ENCODE data around the gene MNAT1.
"Not testable (repeated sequence)": the region's sequence is repeated elsewhere in the genome, so short reads cannot be mapped to it uniquely, and the experiment has no call there.

MNAT1 gene

DNA sequence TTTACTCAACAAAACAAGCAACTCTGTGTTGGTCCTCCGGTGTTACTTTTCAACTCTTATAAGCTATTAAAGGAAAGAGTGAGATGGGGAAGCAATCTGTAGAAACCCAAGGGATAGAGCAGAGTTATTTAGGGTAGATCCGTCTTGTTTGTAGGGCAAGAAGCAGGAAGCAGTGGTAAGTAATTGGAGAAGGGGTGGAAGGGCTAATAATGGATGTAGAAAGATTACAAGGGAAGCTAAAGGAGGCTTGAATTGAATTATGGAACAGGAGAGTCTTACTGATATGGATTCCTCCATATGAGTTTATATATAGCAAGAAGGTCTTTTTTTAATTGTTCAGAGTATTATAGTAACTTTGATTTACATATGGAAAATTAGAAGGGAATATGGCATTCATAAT, 72.7 kb downstream of the MNAT1 start:
- H3K9me3 Mint-ChIP-seq (ENCODE audit: low read depth), result no peaks in the 10 kb centered on the region
- no peak overlapping the region for H3K4me3 Mint-ChIP-seq
- no peaks in the 10 kb centered on the region for H3K27me3 Mint-ChIP-seq
- no peak overlapping the region for H3K27ac Mint-ChIP-seq
- peaks cover 2% of the 10 kb centered on the region for H3K4me1 Mint-ChIP-seq (ENCODE audit: low read depth)
- peaks cover 14% of the 10 kb centered on the region for H3K36me3 Mint-ChIP-seq

DNA sequence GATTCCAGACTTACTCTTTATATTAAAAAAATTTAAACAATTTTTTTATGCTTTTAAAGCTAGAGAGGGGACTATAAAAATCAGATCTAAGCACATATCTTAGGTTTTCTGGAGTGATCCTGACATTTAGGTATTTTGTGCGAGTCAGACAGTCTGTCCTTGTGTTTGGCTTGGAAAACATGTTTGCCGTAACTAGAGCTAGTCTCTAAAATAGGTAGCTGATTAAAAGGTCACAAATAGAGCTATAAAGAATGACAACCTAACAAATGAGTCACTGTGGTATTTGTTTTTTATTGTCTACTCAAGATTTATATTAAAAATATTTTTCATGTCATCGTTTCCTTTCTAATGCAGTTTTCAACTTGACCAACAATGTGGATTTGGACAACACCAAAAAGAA, 73.4 kb downstream of the MNAT1 start:
- Mint-ChIP-seq H3K36me3 (peaks cover 15% of the 10 kb centered on the region), H3K27me3 (no peaks in the 10 kb centered on the region), H3K9me3 (ENCODE audit: low read depth) (no peaks in the 10 kb centered on the region), H3K27ac (no peak overlapping the region), H3K4me3 (no peak overlapping the region), H3K4me1 (ENCODE audit: low read depth) (peaks cover 2% of the 10 kb centered on the region)

DNA sequence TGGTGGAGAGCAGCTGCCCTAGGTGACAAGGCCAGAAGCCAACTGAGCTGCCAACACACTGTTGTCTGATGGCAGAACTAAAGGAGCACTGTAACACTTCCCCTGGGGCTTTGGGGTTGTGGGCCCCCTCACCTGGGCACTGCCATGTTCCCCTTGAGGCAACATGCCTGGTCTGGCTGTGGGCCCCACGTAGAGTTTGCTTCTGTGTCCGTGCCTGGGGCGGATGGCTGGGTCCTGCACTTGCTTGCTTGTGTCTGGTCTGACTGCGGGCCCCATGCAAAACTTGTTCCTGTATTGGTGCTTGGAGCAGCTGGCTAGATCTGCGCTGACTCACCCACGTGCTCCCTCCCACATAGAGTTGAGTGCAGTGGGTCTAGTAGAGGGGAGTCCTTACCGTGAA, 78.4 kb downstream of the MNAT1 start:
- no peaks in the 10 kb centered on the region for H3K4me1 Mint-ChIP-seq (ENCODE audit: low read depth)
- no peaks in the 10 kb centered on the region for H3K9me3 Mint-ChIP-seq (ENCODE audit: low read depth)
- H3K27me3 Mint-ChIP-seq, result no peaks in the 10 kb centered on the region
- H3K36me3 Mint-ChIP-seq, result peaks cover 15% of the 10 kb centered on the region
- H3K4me3 Mint-ChIP-seq, result no peak overlapping the region
- H3K27ac Mint-ChIP-seq, result no peak overlapping the region

- Mint-ChIP-seq H3K27me3 (no peaks in the 10 kb centered on the region), H3K9me3 (ENCODE audit: low read depth) (no peaks in the 10 kb centered on the region), H3K4me1 (ENCODE audit: low read depth) (no peaks in the 10 kb centered on the region), H3K36me3 (peaks cover 17% of the 10 kb centered on the region), H3K27ac (no peak overlapping the region), H3K4me3 (no peak overlapping the region)
Measured at GRCh38 chr14:60815371-60815770, 80.8 kb downstream of the MNAT1 start.

DNA sequence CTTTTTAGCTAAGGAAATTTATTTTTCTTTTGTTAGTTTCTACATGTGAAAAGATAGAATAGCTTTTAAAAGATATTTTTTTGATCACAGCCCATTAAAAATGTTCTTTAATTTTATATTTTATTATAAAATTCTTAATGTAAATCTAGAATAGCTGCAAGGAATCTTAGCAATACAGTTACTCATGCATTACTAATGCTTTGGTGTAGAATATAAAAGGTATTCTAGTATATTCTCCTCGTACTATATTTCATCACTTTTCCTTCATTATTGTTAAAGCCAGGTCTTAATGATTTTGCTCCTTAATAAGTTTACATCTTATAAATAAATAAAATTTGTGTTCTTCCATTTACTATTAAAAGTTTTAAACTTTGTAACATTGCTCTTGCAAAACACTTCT, 82.6 kb downstream of the MNAT1 start:
- H3K36me3 Mint-ChIP-seq, result peaks cover 19% of the 10 kb centered on the region
- no peak overlapping the region for H3K27ac Mint-ChIP-seq
- no peaks in the 10 kb centered on the region for H3K27me3 Mint-ChIP-seq
- no peak overlapping the region for H3K4me3 Mint-ChIP-seq
- no peaks in the 10 kb centered on the region for H3K4me1 Mint-ChIP-seq (ENCODE audit: low read depth)
- H3K9me3 Mint-ChIP-seq (ENCODE audit: low read depth), result no peaks in the 10 kb centered on the region

DNA sequence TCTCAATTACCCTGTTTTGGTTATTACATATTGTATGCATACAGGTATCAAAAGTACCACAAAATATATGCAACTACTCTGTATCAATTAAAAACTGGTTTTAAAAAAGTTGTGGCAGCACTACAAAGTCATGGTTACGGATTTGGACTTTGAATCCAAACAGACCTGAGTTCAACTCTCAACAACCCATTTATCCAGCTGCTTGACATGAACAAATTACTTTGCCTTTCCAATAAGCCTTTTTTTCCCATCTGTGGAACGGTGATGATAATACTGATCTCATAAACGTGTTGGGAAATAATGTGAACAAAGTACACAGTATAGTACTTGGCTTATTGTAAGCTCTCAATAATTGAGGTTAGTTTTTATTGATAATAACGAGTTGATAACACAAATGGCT, 85.0 kb downstream of the MNAT1 start:
- Mint-ChIP-seq H3K36me3 (peaks cover 12% of the 10 kb centered on the region), H3K27me3 (no peaks in the 10 kb centered on the region)

GRCh38 chr14:60838601-60839000, 104.0 kb downstream of the MNAT1 start:
- Mint-ChIP-seq H3K27me3 (no peaks in the 10 kb centered on the region), H3K4me1 (ENCODE audit: low read depth) (no peaks in the 10 kb centered on the region), H3K36me3 (peaks cover 36% of the 10 kb centered on the region), H3K4me3 (no peak overlapping the region), H3K9me3 (ENCODE audit: low read depth) (peaks cover 6% of the 10 kb centered on the region), H3K27ac (no peak overlapping the region)

More for the DNA sequence above, 85.0 kb downstream of the MNAT1 start:
- Mint-ChIP-seq H3K9me3 (ENCODE audit: low read depth) (no peaks in the 10 kb centered on the region), H3K27ac (no peak overlapping the region), H3K4me3 (no peak overlapping the region), H3K4me1 (ENCODE audit: low read depth) (no peaks in the 10 kb centered on the region)

- H3K27ac Mint-ChIP-seq, result no peak overlapping the region
Measured at GRCh38 chr14:60839057-60839456, 104.5 kb downstream of the MNAT1 start.

DNA sequence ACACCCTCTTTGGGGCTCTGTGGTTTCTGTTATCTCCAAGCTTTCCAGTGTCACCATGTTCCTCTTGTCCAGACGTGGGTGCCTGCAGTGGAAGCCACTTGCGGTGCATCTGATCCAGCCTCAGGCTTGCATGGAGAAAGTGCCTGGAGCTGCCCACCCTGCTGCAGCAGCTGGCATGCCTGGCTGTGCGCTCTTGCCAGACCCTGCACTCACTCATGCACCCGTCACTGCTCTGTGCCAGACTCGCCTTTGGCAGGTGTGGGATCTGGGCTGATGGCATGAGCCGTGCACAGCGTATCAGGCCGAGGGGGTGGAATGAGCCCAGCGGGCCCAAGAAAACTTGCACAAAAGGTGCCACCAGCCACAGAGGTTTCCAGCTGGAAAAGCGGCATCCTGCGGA, 105.1 kb downstream of the MNAT1 start:
- no peaks in the 10 kb centered on the region for H3K9me3 Mint-ChIP-seq (ENCODE audit: low read depth)
- no peak overlapping the region for H3K4me3 Mint-ChIP-seq
- peaks cover 31% of the 10 kb centered on the region for H3K36me3 Mint-ChIP-seq
- no peak overlapping the region for H3K27ac Mint-ChIP-seq
- no peaks in the 10 kb centered on the region for H3K27me3 Mint-ChIP-seq
- H3K4me1 Mint-ChIP-seq (ENCODE audit: low read depth), result no peaks in the 10 kb centered on the region

More at GRCh38 chr14:60839057-60839456, 104.5 kb downstream of the MNAT1 start:
- Mint-ChIP-seq H3K36me3 (peaks cover 37% of the 10 kb centered on the region), H3K4me3 (no peak overlapping the region), H3K9me3 (ENCODE audit: low read depth) (peaks cover 5% of the 10 kb centered on the region), H3K27me3 (no peaks in the 10 kb centered on the region), H3K4me1 (ENCODE audit: low read depth) (no peaks in the 10 kb centered on the region)

GRCh38 chr14:60840313-60840712, 105.8 kb downstream of the MNAT1 start:
- H3K36me3 Mint-ChIP-seq, result peaks cover 27% of the 10 kb centered on the region
- no peaks in the 10 kb centered on the region for H3K9me3 Mint-ChIP-seq (ENCODE audit: low read depth)
- no peak overlapping the region for H3K27ac Mint-ChIP-seq
- no peaks in the 10 kb centered on the region for H3K27me3 Mint-ChIP-seq
- no peaks in the 10 kb centered on the region for H3K4me1 Mint-ChIP-seq (ENCODE audit: low read depth)
- H3K4me3 Mint-ChIP-seq, result no peak overlapping the region

- Mint-ChIP-seq H3K4me1 (ENCODE audit: low read depth) (no peaks in the 10 kb centered on the region), H3K4me3 (no peak overlapping the region), H3K27ac (no peak overlapping the region), H3K9me3 (ENCODE audit: low read depth) (peaks cover 12% of the 10 kb centered on the region), H3K27me3 (no peaks in the 10 kb centered on the region), H3K36me3 (peaks cover 33% of the 10 kb centered on the region)
Measured at GRCh38 chr14:60845523-60845922, 111.0 kb downstream of the MNAT1 start.

- Mint-ChIP-seq H3K27ac (no peak overlapping the region), H3K4me3 (no peak overlapping the region), H3K9me3 (ENCODE audit: low read depth) (peaks cover 16% of the 10 kb centered on the region), H3K36me3 (peaks cover 47% of the 10 kb centered on the region), H3K4me1 (ENCODE audit: low read depth) (no peaks in the 10 kb centered on the region), H3K27me3 (no peaks in the 10 kb centered on the region)
Measured at GRCh38 chr14:60848066-60848465, 113.5 kb downstream of the MNAT1 start.

GRCh38 chr14:60851692-60852091, 117.1 kb downstream of the MNAT1 start:
- H3K27me3 Mint-ChIP-seq; H3K9me3 Mint-ChIP-seq (ENCODE audit: low read depth); H3K4me1 Mint-ChIP-seq (ENCODE audit: low read depth); H3K4me3 Mint-ChIP-seq; H3K27ac Mint-ChIP-seq: not testable (repeated sequence)
- peaks cover 54% of the 10 kb centered on the region for H3K36me3 Mint-ChIP-seq

GRCh38 chr14:60856111-60856510, 121.5 kb downstream of the MNAT1 start:
- Mint-ChIP-seq H3K4me1 (ENCODE audit: low read depth) (no peaks in the 10 kb centered on the region), H3K4me3 (no peak overlapping the region), H3K9me3 (ENCODE audit: low read depth) (peaks cover 6% of the 10 kb centered on the region), H3K27ac (no peak overlapping the region), H3K36me3 (peaks cover 42% of the 10 kb centered on the region), H3K27me3 (no peaks in the 10 kb centered on the region)

DNA sequence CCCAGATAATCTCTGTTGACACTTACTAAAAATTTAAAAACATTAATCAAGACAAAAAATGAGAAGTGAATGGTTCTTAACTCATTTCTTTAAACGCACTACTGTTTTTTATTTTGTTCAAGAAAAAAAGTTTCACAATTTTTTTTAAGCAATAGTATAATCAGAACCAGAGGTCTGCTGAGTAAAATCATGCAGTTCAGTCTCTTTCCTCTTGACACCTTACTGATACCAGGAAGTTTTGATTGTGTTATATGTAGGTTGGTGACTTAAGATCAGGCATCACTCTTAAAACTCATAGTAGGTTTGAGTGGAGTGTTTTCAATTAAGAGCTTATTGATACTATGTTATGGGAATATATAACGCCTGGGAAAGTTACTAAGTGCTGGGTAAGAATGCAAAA, 125.0 kb downstream of the MNAT1 start:
- no peak overlapping the region for H3K4me3 Mint-ChIP-seq
- H3K27ac Mint-ChIP-seq, result no peak overlapping the region
- peaks cover 5% of the 10 kb centered on the region for H3K9me3 Mint-ChIP-seq (ENCODE audit: low read depth)
- H3K27me3 Mint-ChIP-seq, result no peaks in the 10 kb centered on the region
- no peaks in the 10 kb centered on the region for H3K4me1 Mint-ChIP-seq (ENCODE audit: low read depth)
- peaks cover 27% of the 10 kb centered on the region for H3K36me3 Mint-ChIP-seq

DNA sequence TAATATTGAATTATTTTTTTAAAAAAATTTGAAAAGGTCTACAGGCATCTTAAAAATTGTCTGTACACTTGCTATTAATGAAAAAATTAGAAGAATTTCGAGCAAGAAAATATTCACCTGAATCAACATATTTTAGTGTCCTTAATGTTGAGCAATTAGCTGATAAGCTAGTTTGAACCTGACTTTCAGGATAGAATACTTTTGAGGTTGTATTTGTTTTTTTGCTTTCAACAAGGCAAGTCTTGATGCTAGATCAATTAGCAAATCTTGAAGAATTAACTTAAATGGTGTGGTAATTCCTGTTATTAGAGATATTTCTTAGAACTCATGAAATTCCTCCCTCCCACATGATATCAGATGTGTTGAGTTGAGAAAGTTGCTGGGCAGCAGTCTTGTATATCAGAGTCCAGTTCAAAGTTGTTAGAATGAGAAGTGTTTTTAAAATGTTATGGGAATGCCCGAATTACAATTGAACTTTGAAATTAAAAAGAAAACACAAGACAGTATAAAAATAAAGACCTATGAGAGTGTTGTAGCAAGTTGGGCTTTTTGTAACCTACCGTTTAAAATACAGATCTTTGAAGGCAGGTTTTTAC, 127.1 kb downstream of the MNAT1 start:
- Mint-ChIP-seq H3K4me3 (no peak overlapping the region), H3K27ac (no peak overlapping the region), H3K4me1 (ENCODE audit: low read depth) (peaks cover 3% of the 10 kb centered on the region), H3K36me3 (peaks cover 19% of the 10 kb centered on the region), H3K27me3 (no peaks in the 10 kb centered on the region), H3K9me3 (ENCODE audit: low read depth) (peaks cover 5% of the 10 kb centered on the region)
